ENCODE measurements around the gene BCL2L14. TPM values are rescaled to one million over a fixed set of nuclear protein-coding genes. Genes with fewer than 3 reads are reported as not detected.

Gene BCL2L14
- total RNA-seq, 1 experiment from 2014 or later = not detected

DNA sequence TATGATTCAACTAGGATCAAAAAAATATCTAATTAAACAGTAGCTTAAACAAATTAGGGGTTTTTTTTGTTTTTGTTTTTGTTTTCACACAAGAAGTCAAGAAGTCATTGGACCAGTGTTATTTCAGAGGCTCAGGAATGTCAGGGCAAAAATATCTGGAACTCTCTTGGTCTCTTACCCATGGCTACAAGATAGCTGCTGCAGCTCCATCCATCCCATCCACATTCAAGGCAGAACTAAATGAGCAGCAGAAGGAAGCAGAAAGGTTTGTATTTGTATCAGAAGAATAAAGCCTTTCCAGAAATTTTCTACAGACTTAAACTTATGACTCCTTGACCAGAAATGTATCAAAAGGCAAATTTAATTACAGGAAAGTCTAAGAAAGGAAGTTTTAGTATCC is 33.8 kb upstream of the BCL2L14 start:
- Histone ChIP-seq H3K27ac (ENCODE audit: low read depth, low read length, poor library complexity, severe bottlenecking) (no peak overlapping the region), H3K4me1 (ENCODE audit: insufficient read depth, low read length, poor library complexity, severe bottlenecking) (peaks cover 5% of the 10 kb centered on the region), H3K9me3 (ENCODE audit: low read depth, low read length, poor library complexity, severe bottlenecking) (no peaks in the 10 kb centered on the region), H3K36me3 (ENCODE audit: insufficient read depth, low read length, poor library complexity, severe bottlenecking) (no peaks in the 10 kb centered on the region), H3K4me3 (ENCODE audit: low read depth, low read length, poor library complexity, severe bottlenecking) (no peak overlapping the region), H3K27me3 (replicated peaks; ENCODE audit: insufficient read depth, low read depth, low read length, poor library complexity) (no peaks in the 10 kb centered on the region)
- intact Hi-C loops (cut with micrococcal nuclease; ENCODE audit: unreplicated experiment) = loop anchor here (10.0 kb wide), 1 partner anchor 1262 kb away; no protein-coding TSS in a partner anchor
- no peak for DNase-seq (ENCODE audit: low spot score)
- BruUV-seq (replicated peaks) = no TSS peak
- ChIA-PET CTCF (interaction anchor here (0.6 to 1.8 kb wide), 3 partner anchors 291 to 389 kb away, joined by 4 to 13 read pairs (median 5); no protein-coding TSS in a partner anchor), POLR2A (ENCODE audit: low non-redundant PET) (no interaction called here)
- no peak for TF ChIP-seq EZH2 (IDR thresholded peaks at IDR 0.05; ENCODE audit: borderline replicate concordance, low read depth, low read length, poor library complexity, severe bottlenecking)
- TF ChIP-seq, protein P1, sequence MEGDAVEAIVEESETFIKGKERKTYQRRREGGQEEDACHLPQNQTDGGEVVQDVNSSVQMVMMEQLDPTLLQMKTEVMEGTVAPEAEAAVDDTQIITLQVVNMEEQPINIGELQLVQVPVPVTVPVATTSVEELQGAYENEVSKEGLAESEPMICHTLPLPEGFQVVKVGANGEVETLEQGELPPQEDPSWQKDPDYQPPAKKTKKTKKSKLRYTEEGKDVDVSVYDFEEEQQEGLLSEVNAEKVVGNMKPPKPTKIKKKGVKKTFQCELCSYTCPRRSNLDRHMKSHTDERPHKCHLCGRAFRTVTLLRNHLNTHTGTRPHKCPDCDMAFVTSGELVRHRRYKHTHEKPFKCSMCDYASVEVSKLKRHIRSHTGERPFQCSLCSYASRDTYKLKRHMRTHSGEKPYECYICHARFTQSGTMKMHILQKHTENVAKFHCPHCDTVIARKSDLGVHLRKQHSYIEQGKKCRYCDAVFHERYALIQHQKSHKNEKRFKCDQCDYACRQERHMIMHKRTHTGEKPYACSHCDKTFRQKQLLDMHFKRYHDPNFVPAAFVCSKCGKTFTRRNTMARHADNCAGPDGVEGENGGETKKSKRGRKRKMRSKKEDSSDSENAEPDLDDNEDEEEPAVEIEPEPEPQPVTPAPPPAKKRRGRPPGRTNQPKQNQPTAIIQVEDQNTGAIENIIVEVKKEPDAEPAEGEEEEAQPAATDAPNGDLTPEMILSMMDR (conservative IDR thresholded peaks at IDR 0.05; ENCODE audit: low read depth, low read length) = no peak

DNA sequence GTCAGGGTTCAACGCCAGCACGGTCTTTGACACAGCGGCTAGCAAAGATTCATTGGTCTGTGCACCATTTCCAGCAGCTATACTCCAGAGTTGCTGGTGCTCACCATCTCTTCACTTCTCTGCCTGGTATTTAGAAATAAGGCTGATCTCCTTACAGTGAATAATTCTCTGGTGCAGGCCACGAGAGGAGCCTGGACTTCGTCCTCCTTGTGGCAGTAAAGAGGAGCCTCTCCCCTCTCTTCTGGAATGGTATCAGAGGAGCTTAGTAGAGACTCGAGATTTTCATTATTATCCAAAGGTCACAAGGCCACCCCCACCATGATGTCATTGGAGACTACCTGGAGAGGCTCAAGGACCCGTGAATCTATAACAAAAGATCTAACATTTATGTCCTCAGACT is 30.8 kb upstream of the BCL2L14 start:
- DNase-seq (ENCODE audit: low spot score) = no peak
- BruUV-seq (replicated peaks) = no TSS peak
- CTCF ChIA-PET = no interaction called here
- Histone ChIP-seq H3K4me3 (ENCODE audit: low read depth, low read length, poor library complexity, severe bottlenecking) (no peak overlapping the region), H3K36me3 (ENCODE audit: insufficient read depth, low read length, poor library complexity, severe bottlenecking) (no peaks in the 10 kb centered on the region), H3K27me3 (replicated peaks; ENCODE audit: insufficient read depth, low read depth, low read length, poor library complexity) (no peaks in the 10 kb centered on the region), H3K27ac (ENCODE audit: low read depth, low read length, poor library complexity, severe bottlenecking) (no peak overlapping the region), H3K9me3 (ENCODE audit: low read depth, low read length, poor library complexity, severe bottlenecking) (no peaks in the 10 kb centered on the region), H3K4me1 (ENCODE audit: insufficient read depth, low read length, poor library complexity, severe bottlenecking) (no peaks in the 10 kb centered on the region)
- intact Hi-C loops (cut with micrococcal nuclease; ENCODE audit: unreplicated experiment) = loop anchor here (10.0 kb wide), 1 partner anchor 1265 kb away; no protein-coding TSS in a partner anchor
- POLR2A ChIA-PET (ENCODE audit: low non-redundant PET) = no interaction called here
- no peak for TF ChIP-seq EZH2 (IDR thresholded peaks at IDR 0.05; ENCODE audit: borderline replicate concordance, low read depth, low read length, poor library complexity, severe bottlenecking)
- TF ChIP-seq, protein P1 (conservative IDR thresholded peaks at IDR 0.05; ENCODE audit: low read depth, low read length) = no peak

DNA sequence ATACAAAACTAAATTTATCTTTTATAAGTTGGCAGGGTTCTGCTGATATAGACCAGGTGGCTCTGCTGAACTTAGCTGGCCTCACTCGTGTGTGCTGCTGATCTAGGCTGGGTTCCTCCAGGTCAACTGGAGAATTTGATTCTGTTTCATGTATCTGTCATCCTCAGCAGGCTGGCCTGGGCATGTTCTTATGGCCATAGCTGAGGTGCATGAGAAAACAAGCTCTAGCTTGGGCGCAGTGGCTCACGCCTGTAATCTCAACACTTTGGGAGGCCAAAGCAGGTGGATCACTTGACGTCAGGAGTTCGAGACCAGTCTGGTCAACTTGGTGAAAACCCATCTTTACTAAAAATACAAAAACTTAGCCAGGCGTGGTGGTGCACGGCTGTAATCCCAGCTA is 24.3 kb upstream of the BCL2L14 start:
- ChIA-PET CTCF (no interaction called here), POLR2A (ENCODE audit: low non-redundant PET) (no interaction called here)
- BruUV-seq (replicated peaks) = no TSS peak
- no peak overlapping the region for H3K4me3 ChIP-seq (ENCODE audit: low read depth, low read length, poor library complexity, severe bottlenecking)
- H3K36me3 ChIP-seq (ENCODE audit: insufficient read depth, low read length, poor library complexity, severe bottlenecking) = no peaks in the 10 kb centered on the region
- no peaks in the 10 kb centered on the region for H3K27me3 ChIP-seq (replicated peaks; ENCODE audit: insufficient read depth, low read depth, low read length, poor library complexity)
- intact Hi-C loops (cut with micrococcal nuclease; ENCODE audit: unreplicated experiment) = no loop called here
- DNase-seq (ENCODE audit: low spot score) = no peak
- H3K27ac ChIP-seq (ENCODE audit: low read depth, low read length, poor library complexity, severe bottlenecking) = no peak overlapping the region
- no peaks in the 10 kb centered on the region for H3K9me3 ChIP-seq (ENCODE audit: low read depth, low read length, poor library complexity, severe bottlenecking)
- TF ChIP-seq, protein P1 (conservative IDR thresholded peaks at IDR 0.05; ENCODE audit: low read depth, low read length) = no peak
- no peak for TF ChIP-seq EZH2 (IDR thresholded peaks at IDR 0.05; ENCODE audit: borderline replicate concordance, low read depth, low read length, poor library complexity, severe bottlenecking)
- no peaks in the 10 kb centered on the region for H3K4me1 ChIP-seq (ENCODE audit: insufficient read depth, low read length, poor library complexity, severe bottlenecking)

Measured in A673 (cell line).